Tibial nerve (tissue), 4 donors: ENCODE results near the gene BRCC3. TPM values are rescaled to one million over a fixed set of nuclear protein-coding genes. Genes with fewer than 3 reads are reported as not detected.
"Not testable (repeated sequence)": the region's sequence is repeated elsewhere in the genome, so short reads cannot be mapped to it uniquely, and the experiment has no call there.

Experiments used
- DNase-seq, 2 donors: peaks; one replicate each; pipeline ENCODE4 v3.0.0-alpha.2; 2019; ENCODE audit warnings: low spot score in 2 of 2
- H3K27ac ChIP-seq, 4 donors: fragments of 200-600 bp; sonication (generic) in 3 of 4; one replicate each; pipeline ENCODE4 v1.5.1; 2017 to 2019; ENCODE audit warnings: mild to moderate bottlenecking in 1 of 4
- H3K27me3 ChIP-seq, 2 donors: fragments of 200-600 bp; sonication (generic) in 1 of 2; one replicate each; pipeline versions ENCODE4 v1.5.1 to v1.6.0; 2017 to 2019
- H3K36me3 ChIP-seq, 3 donors: fragments of 200-600 bp; sonication (generic); one replicate each; pipeline ENCODE4 v1.5.1; 2018 to 2019
- H3K4me1 ChIP-seq, 4 donors: fragments of 200-600 bp; sonication (generic) in 3 of 4; one replicate each; pipeline ENCODE4 v1.5.1; 2017 to 2019
- H3K4me3 ChIP-seq, 4 donors: fragments of 200-600 bp; sonication (generic) in 3 of 4; one replicate each; pipeline ENCODE4 v1.5.1; 2017 to 2019; ENCODE audit warnings: mild to moderate bottlenecking in 1 of 4, moderate library complexity in 1 of 4
- H3K9me3 ChIP-seq, 4 donors: fragments of 200-600 bp; sonication (generic) in 3 of 4; one replicate each; pipeline ENCODE4 v1.5.1; 2017 to 2019
- EP300 ChIP-seq, 2 donors: sonication (generic); formaldehyde crosslinking; IDR thresholded peaks; one replicate each; pipeline ENCODE4 v1.6.1; 2017; ENCODE audit warnings: antibody characterized with exemption in 2 of 2, mild to moderate bottlenecking in 1 of 2
- POLR2A ChIP-seq, 2 donors: fragments of 450-650 bp; IDR thresholded peaks; one replicate each; pipeline ENCODE4 v1.6.1; 2017; ENCODE audit warnings: antibody characterized with exemption in 2 of 2, mild to moderate bottlenecking in 2 of 2, moderate library complexity in 2 of 2
- WGBS, 2 donors: methylation state at CpG; one replicate each; pipeline ENCODE4 v1.1.5; 2018; 5-methylcytosine and 5-hydroxymethylcytosine counted together
- total RNA-seq, 4 donors: library from RNA; depleted of rRNA; stranded (reverse); fragments of >200 nt; gene quantifications; one replicate each; pipeline ENCODE4 v1.1.0, GENCODE V29; 2016
- TF ChIP-seq, protein P1 (sequence below), 5 experiments: fragments of 200-600 bp in 3 of 5; fragments of 450-650 bp in 2 of 5; sonication (generic) in 3 of 5; IDR thresholded peaks; one replicate each; pipeline ENCODE4 v1.5.1; 2016 to 2019; ENCODE audit warnings: antibody characterized with exemption in 5 of 5, mild to moderate bottlenecking in 3 of 5, moderate library complexity in 2 of 5

Gene BRCC3
- total RNA-seq, 4 donors from 2014 or later, result 6.9 to 17.7 (median 11.5) TPM

- Histone ChIP-seq H3K27me3 (no peaks in the 10 kb centered on the region), H3K27ac (no peak overlapping the region), H3K9me3 (no peaks in the 10 kb centered on the region), H3K36me3 (no peaks in the 10 kb centered on the region), H3K4me1 (no peaks in the 10 kb centered on the region), H3K4me3 (no peak overlapping the region)
- DNase-seq, result no peak
- TF ChIP-seq POLR2A (IDR thresholded peaks at IDR 0.05) (no peak), EP300 (IDR thresholded peaks at IDR 0.05) (no peak)
- TF ChIP-seq, protein P1, sequence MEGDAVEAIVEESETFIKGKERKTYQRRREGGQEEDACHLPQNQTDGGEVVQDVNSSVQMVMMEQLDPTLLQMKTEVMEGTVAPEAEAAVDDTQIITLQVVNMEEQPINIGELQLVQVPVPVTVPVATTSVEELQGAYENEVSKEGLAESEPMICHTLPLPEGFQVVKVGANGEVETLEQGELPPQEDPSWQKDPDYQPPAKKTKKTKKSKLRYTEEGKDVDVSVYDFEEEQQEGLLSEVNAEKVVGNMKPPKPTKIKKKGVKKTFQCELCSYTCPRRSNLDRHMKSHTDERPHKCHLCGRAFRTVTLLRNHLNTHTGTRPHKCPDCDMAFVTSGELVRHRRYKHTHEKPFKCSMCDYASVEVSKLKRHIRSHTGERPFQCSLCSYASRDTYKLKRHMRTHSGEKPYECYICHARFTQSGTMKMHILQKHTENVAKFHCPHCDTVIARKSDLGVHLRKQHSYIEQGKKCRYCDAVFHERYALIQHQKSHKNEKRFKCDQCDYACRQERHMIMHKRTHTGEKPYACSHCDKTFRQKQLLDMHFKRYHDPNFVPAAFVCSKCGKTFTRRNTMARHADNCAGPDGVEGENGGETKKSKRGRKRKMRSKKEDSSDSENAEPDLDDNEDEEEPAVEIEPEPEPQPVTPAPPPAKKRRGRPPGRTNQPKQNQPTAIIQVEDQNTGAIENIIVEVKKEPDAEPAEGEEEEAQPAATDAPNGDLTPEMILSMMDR (IDR thresholded peaks at IDR 0.05), result no peak
- WGBS, 2 donors, result 64 to 81% methylated on average over 6 of the region's 6 CpGs
Observed at GRCh38 chrX:155143959-155144548, 72.7 kb downstream of the BRCC3 start.

GRCh38 chrX:155144926-155145325 lies 73.6 kb downstream of the BRCC3 start:
- TF ChIP-seq POLR2A (IDR thresholded peaks at IDR 0.05), result no peak
- TF ChIP-seq, protein P1 (IDR thresholded peaks at IDR 0.05), result no peak
- no peak for TF ChIP-seq EP300 (IDR thresholded peaks at IDR 0.05)
- no peaks in the 10 kb centered on the region for H3K9me3 ChIP-seq
- no peaks in the 10 kb centered on the region for H3K4me1 ChIP-seq
- WGBS, 2 donors, result 47 to 68% methylated on average over 4 of the region's 4 CpGs
- no peak overlapping the region for H3K27ac ChIP-seq
- H3K4me3 ChIP-seq, result no peak overlapping the region
- no peak for DNase-seq
- no peaks in the 10 kb centered on the region for H3K27me3 ChIP-seq
- H3K36me3 ChIP-seq, result no peaks in the 10 kb centered on the region

DNA sequence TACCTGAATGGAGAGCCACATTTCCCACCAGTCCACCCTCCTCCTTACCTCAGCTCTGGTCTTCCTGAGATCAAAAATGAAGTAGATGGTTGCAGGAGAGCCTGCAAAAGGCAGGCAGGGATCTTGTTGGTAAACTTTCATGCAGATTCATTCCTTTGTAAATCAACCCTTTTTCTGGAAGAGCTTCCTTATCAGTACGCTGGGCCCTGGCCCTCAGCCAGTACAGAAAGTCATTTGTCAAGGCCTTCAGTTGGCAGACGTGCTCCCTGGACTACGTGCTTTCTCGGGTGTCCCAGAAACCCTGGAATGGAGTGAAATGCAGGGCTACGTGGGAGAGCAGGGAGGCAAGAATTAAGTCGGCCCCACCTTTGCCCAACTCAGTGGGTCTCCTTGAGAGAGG lies 76.3 kb downstream of the BRCC3 start:
- not testable (repeated sequence) for H3K4me3 ChIP-seq, H3K4me1 ChIP-seq, H3K36me3 ChIP-seq, H3K27me3 ChIP-seq, DNase-seq, H3K27ac ChIP-seq, H3K9me3 ChIP-seq
- 52% methylated on average over 4 of the region's 6 CpGs; no CpG with 5 or more reads in 1 of the 2 donors for WGBS, 2 donors

- H3K27me3 ChIP-seq, H3K9me3 ChIP-seq, H3K27ac ChIP-seq, H3K4me3 ChIP-seq, H3K36me3 ChIP-seq, DNase-seq, H3K4me1 ChIP-seq: not testable (repeated sequence)
- WGBS, 2 donors, result no CpG with 5 or more reads among the region's 11 CpGs
Observed at GRCh38 chrX:155148166-155148565, 76.9 kb downstream of the BRCC3 start.

DNA sequence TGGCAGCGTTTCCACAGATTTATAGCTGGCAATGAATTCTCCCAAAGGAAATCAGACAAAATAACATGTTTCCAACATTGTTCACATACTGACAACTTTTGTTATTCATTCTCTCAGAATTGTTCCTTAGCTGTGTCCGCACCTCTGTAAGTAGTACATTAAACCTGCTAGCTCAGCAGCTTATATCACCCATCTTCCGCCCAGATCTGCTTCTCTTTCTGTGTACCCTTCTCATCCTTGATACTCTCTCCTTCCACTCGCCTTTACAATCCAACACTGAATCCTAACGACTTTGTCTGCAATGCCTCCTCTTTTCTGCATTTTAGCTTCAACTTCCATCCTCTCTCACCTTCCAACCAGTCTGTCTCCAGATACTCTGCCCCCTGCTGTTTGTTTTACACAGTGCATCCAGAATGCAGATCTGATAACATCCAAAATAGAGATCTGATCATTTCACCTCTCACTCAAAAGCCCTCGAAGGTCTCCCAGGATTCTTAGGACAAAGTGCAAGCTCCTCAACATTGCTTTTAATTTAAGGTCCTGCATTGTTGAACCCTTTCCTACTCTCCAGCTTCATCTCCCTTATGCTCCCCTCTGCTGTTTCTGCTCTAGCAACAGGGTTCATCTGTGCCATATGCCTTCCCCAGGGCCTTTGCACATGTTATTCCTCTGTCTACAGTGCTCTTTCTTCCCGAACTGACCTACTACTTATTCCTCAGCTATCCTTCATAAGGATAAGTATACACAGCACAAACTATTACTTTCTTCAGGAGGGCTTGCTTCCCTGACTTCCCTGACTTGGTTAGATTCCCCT lies 77.6 kb downstream of the BRCC3 start:
- Histone ChIP-seq H3K27me3 (no peaks in the 10 kb centered on the region), H3K4me1 (no peaks in the 10 kb centered on the region), H3K4me3 (no peak overlapping the region), H3K9me3 (peaks cover 0 to 4% (median 0%) of the 10 kb centered on the region in 4 donors), H3K36me3 (no peaks in the 10 kb centered on the region), H3K27ac (no peak overlapping the region)
- peak in 1 of 2 donors; percentile 37 for DNase-seq
- WGBS, 2 donors, result 60 to 67% methylated on average over 6 to 7 of the region's 7 CpGs
- no peak for TF ChIP-seq EP300 (IDR thresholded peaks at IDR 0.05)
- TF ChIP-seq, protein P1 (IDR thresholded peaks at IDR 0.05), result peak in 1 of 5 experiments; percentile 17

DNA sequence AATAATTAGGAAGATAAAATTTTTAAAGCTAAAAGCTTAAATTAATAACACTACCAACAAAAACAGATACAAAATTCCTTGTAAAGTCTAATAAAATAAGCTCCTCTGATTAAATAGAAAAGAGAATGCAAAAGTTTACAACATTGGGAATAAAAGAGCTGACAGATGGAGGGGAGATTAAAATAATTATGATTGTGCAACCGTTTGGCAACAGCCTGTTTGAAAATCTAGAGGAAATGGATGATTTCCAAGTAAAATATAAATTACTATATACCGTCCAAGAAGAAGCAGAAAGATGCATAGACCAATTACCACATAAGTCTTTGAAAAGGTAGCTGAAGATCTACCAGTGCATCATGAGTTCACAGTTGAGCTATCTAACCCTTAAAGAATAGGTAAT lies 98.6 kb downstream of the BRCC3 start:
- no peaks in the 10 kb centered on the region for H3K9me3 ChIP-seq
- 23 to 30% methylated on average over 2 of the region's 2 CpGs for WGBS, 2 donors
- no peaks in the 10 kb centered on the region for H3K36me3 ChIP-seq
- no peak overlapping the region for H3K4me3 ChIP-seq
- H3K27ac ChIP-seq, result no peak overlapping the region
- H3K27me3 ChIP-seq, result no peaks in the 10 kb centered on the region
- no peak for DNase-seq
- H3K4me1 ChIP-seq, result no peaks in the 10 kb centered on the region
- TF ChIP-seq POLR2A (IDR thresholded peaks at IDR 0.05) (no peak), EP300 (IDR thresholded peaks at IDR 0.05) (no peak)
- TF ChIP-seq, protein P1 (IDR thresholded peaks at IDR 0.05), result no peak
